Measurements from ENCODE around the gene DPP6. TPM values are rescaled to one million over a fixed set of nuclear protein-coding genes. Genes with fewer than 3 reads are reported as not detected.

DPP6 gene
- total RNA-seq, 1 donor from 2014 or later, result 0.39 TPM

DNA sequence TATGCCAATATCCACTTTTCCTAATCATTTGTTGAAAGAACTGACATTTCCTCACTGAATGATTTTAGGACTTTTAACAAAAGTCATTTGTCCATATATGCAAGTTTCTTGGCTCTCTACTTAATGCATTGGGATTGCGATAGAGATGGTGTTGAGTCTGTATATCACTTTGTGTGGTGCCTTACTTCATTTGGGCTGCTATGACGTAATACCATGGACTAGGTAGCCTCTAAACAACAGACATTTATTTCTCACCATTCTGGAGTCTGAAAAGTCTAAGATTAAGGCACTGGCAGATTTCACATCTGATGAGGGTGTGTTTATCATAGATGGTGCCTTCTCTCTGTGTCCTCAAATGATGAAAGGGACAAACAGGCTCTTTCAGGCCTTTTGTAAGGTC is 342.6 kb downstream of the DPP6 start:
- H3K27ac ChIP-seq, result no peak overlapping the region
- H3K9me3 Mint-ChIP-seq, result no peaks in the 10 kb centered on the region
- H3K36me3 Mint-ChIP-seq, result no peaks in the 10 kb centered on the region
- peaks cover 2% of the 10 kb centered on the region for H3K27me3 Mint-ChIP-seq (ENCODE audit: insufficient read depth, low read depth)
- no peak overlapping the region for H3K4me3 ChIP-seq
- H3K9me3 ChIP-seq (ENCODE audit: low read depth), result no peaks in the 10 kb centered on the region
- H2AFZ ChIP-seq (replicated peaks), result no peak overlapping the region
- no peak overlapping the region for H3K4me3 Mint-ChIP-seq
- H3K9ac ChIP-seq, result no peak overlapping the region
- no peaks in the 10 kb centered on the region for H3K36me3 ChIP-seq
- TF ChIP-seq EZH2 (IDR thresholded peaks at IDR 0.05) (no peak), EZH2phosphoT487 (IDR thresholded peaks at IDR 0.05) (no peak)
- TF ChIP-seq, protein P1, sequence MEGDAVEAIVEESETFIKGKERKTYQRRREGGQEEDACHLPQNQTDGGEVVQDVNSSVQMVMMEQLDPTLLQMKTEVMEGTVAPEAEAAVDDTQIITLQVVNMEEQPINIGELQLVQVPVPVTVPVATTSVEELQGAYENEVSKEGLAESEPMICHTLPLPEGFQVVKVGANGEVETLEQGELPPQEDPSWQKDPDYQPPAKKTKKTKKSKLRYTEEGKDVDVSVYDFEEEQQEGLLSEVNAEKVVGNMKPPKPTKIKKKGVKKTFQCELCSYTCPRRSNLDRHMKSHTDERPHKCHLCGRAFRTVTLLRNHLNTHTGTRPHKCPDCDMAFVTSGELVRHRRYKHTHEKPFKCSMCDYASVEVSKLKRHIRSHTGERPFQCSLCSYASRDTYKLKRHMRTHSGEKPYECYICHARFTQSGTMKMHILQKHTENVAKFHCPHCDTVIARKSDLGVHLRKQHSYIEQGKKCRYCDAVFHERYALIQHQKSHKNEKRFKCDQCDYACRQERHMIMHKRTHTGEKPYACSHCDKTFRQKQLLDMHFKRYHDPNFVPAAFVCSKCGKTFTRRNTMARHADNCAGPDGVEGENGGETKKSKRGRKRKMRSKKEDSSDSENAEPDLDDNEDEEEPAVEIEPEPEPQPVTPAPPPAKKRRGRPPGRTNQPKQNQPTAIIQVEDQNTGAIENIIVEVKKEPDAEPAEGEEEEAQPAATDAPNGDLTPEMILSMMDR (IDR thresholded peaks at IDR 0.05), result no peak
- no peaks in the 10 kb centered on the region for H3F3A ChIP-seq (ENCODE audit: low read depth)
- no peaks in the 10 kb centered on the region for H3K27me3 ChIP-seq
- H4K20me1 ChIP-seq (ENCODE audit: low read depth), result no peaks in the 10 kb centered on the region
- no peaks in the 10 kb centered on the region for H3K4me1 ChIP-seq
- no peaks in the 10 kb centered on the region for H3K79me2 ChIP-seq (ENCODE audit: low read depth)
- no peak overlapping the region for H3K27ac Mint-ChIP-seq
- DNase-seq (ENCODE audit: low spot score), result no peak
- no peaks in the 10 kb centered on the region for H3K4me1 Mint-ChIP-seq
- H3K4me2 ChIP-seq, result no peak overlapping the region

DNA sequence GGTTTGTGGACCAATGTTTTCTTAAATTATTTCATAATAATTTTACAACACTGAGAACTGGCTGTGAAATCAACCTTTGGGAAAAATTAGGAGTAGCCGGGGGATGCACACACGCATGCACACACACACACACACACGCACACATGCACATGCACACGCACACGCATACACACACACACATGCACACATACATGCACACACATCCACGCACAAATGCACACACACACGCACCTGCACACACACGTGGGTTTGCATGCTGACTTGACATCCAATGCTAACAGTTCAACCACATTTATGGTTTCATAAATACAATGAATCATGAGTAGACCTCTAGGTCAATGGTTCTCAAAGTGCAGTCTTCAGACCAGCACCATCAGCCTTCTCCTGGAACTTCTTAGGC is 354.1 kb downstream of the DPP6 start:
- Histone ChIP-seq H3K36me3 (no peaks in the 10 kb centered on the region), H3F3A (ENCODE audit: low read depth) (no peaks in the 10 kb centered on the region), H3K27me3 (no peaks in the 10 kb centered on the region), H3K27ac (no peak overlapping the region), H3K4me2 (no peak overlapping the region), H3K4me3 (no peak overlapping the region), H3K9me3 (ENCODE audit: low read depth) (no peaks in the 10 kb centered on the region), H3K9ac (no peak overlapping the region), H3K4me1 (peaks cover 7% of the 10 kb centered on the region), H4K20me1 (ENCODE audit: low read depth) (peaks cover 3% of the 10 kb centered on the region), H3K79me2 (ENCODE audit: low read depth) (no peaks in the 10 kb centered on the region), H2AFZ (replicated peaks) (no peak overlapping the region)
- Mint-ChIP-seq H3K27me3 (ENCODE audit: insufficient read depth, low read depth) (peaks cover 4% of the 10 kb centered on the region), H3K4me3 (no peak overlapping the region), H3K36me3 (no peaks in the 10 kb centered on the region), H3K9me3 (no peaks in the 10 kb centered on the region), H3K27ac (no peak overlapping the region), H3K4me1 (no peaks in the 10 kb centered on the region)
- no peak for DNase-seq (ENCODE audit: low spot score)
- TF ChIP-seq, protein P1 (IDR thresholded peaks at IDR 0.05), result no peak
- TF ChIP-seq EZH2 (IDR thresholded peaks at IDR 0.05) (no peak), EZH2phosphoT487 (IDR thresholded peaks at IDR 0.05) (no peak)

DNA sequence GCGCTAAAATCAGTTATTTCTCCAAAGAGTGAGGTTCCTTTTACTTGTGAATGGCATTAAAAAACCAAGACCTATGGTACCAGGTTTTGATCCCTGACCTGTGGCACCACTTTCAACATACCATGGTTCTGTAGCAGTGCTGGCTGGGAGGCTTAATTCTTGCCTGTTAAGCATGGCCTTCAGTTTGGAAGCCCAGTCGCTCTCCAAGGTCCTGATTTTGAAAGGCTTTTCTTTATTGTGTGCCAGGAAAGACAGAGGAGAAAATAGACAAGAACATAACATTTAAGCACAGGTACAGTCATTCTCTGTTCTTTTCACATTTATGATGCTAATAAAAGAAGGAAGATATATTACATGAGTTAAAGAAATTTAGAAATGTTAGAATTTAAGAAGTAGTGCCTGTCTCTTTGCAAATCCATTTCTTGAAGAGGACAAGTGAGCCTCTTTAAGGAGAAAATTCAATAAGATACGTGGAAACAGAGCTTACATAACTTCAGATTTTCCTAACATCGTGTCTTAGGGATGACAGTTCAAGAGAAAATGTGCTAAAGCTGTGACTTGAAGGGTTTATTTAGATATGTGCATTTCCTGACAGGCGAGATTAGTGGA is 357.6 kb downstream of the DPP6 start:
- TF ChIP-seq EZH2 (IDR thresholded peaks at IDR 0.05), result no peak
- TF ChIP-seq, protein P1 (IDR thresholded peaks at IDR 0.05), result no peak
- no peaks in the 10 kb centered on the region for H3K9me3 ChIP-seq (ENCODE audit: low read depth)
- Mint-ChIP-seq H3K36me3 (no peaks in the 10 kb centered on the region), H3K27me3 (ENCODE audit: insufficient read depth, low read depth) (peaks cover 2% of the 10 kb centered on the region), H3K4me1 (no peaks in the 10 kb centered on the region), H3K4me3 (no peak overlapping the region), H3K9me3 (no peaks in the 10 kb centered on the region), H3K27ac (no peak overlapping the region)
- H3K27me3 ChIP-seq, result no peaks in the 10 kb centered on the region
- H4K20me1 ChIP-seq (ENCODE audit: low read depth), result peaks cover 3% of the 10 kb centered on the region
- no peaks in the 10 kb centered on the region for H3F3A ChIP-seq (ENCODE audit: low read depth)
- peak; percentile 83 for DNase-seq (ENCODE audit: low spot score)
- H3K4me1 ChIP-seq, result no peaks in the 10 kb centered on the region
- no peak overlapping the region for H2AFZ ChIP-seq (replicated peaks)
- H3K4me2 ChIP-seq, result no peak overlapping the region
- no peak overlapping the region for H3K4me3 ChIP-seq
- no peak overlapping the region for H3K9ac ChIP-seq
- no peaks in the 10 kb centered on the region for H3K79me2 ChIP-seq (ENCODE audit: low read depth)
- H3K36me3 ChIP-seq, result no peaks in the 10 kb centered on the region
- no peak overlapping the region for H3K27ac ChIP-seq

Data from neural progenitor cell (in vitro differentiated cells).